ENCODE measurements around the gene ADARB1.
"Not testable (repeated sequence)": the region's sequence is repeated elsewhere in the genome, so short reads cannot be mapped to it uniquely, and the experiment has no call there.

Gene ADARB1, protein sequence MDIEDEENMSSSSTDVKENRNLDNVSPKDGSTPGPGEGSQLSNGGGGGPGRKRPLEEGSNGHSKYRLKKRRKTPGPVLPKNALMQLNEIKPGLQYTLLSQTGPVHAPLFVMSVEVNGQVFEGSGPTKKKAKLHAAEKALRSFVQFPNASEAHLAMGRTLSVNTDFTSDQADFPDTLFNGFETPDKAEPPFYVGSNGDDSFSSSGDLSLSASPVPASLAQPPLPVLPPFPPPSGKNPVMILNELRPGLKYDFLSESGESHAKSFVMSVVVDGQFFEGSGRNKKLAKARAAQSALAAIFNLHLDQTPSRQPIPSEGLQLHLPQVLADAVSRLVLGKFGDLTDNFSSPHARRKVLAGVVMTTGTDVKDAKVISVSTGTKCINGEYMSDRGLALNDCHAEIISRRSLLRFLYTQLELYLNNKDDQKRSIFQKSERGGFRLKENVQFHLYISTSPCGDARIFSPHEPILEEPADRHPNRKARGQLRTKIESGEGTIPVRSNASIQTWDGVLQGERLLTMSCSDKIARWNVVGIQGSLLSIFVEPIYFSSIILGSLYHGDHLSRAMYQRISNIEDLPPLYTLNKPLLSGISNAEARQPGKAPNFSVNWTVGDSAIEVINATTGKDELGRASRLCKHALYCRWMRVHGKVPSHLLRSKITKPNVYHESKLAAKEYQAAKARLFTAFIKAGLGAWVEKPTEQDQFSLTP

DNA sequence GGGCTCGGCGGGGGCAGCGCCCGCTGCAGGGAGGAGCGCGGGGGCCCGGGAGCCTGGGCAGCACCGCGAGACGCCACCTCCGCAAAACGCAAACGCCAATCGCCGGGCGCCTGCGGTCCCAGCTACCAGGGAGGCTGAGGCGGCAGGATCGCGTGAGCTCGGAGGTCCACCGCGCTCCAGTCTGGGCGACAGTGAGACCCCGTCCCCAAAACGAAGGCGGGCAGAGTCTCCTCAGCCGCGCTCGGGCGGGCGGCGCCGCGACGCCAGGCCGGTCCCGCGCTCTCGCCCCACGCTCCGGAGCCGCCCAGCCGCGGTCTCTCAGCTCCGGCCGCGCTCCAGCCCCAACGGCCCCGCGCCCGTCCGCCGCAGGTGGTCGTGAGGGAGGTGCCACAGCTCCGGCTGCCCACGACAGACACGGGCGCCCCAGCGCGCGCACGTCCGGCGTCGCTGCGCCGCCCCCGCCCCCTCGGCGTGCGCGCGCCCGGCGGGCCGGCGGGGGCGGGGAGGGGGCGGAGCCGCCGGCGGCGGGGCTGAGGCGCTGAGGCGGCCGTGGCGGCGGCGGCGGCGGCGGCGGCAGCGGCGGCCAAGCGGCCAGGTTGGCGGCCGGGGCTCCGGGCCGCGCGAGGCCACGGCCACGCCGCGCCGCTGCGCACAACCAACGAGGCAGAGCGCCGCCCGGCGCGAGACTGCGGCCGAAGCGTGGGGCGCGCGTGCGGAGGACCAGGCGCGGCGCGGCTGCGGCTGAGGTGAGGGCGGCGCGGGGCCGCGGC is at the start of gene ADARB1:
Gene ADARB1, plus strand, starts transcription at position 533 of the 770 bp plus-strand sequence. CDS start 97,077 bp downstream, outside the sequence.
- peak; percentile 35 to 48 for DNase-seq

DNA sequence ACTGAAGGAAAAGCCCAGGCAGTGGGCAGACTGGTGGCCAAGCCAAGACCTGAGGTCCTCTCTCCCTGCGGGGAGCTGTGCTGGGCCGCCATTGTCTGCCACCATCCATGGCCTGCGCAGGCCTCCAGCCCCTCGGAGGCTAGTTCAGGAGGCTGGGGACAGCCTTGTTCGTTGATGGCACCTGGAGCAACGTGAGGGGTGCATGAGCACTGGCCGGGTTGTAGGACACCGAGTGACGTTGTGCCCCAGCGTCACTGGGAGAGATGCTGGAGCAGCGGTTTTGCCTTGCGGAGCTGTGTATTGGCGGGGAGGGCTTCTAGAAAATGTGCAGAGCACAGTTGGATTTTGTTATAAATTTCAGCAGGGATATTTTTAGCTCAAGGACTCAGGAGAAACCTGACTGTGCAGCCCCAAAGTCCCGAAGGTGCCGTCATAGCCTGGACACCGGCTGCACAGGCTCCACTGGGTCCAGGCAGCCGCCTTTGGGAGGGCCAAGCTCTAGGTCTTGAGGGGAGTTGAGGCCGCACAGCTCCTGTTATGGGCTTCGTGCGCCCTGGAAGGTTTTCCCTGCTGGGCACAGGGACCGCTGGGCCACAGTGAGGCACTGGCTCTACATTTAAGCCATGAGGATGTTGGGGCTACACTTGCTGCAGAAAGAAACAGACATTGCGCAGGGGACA is 48.2 kb upstream of the ADARB1 start:
- DNase-seq, result no peak

- DNase-seq, result no peak
These were observed 47.6 kb upstream of the ADARB1 start for GRCh38 chr21:45026826-45027225.

GRCh38 chr21:45027241-45028196 is 46.9 kb upstream of the ADARB1 start:
- no peak for DNase-seq

GRCh38 chr21:45028645-45029044 is 45.7 kb upstream of the ADARB1 start:
- DNase-seq, result not testable (repeated sequence)

DNA sequence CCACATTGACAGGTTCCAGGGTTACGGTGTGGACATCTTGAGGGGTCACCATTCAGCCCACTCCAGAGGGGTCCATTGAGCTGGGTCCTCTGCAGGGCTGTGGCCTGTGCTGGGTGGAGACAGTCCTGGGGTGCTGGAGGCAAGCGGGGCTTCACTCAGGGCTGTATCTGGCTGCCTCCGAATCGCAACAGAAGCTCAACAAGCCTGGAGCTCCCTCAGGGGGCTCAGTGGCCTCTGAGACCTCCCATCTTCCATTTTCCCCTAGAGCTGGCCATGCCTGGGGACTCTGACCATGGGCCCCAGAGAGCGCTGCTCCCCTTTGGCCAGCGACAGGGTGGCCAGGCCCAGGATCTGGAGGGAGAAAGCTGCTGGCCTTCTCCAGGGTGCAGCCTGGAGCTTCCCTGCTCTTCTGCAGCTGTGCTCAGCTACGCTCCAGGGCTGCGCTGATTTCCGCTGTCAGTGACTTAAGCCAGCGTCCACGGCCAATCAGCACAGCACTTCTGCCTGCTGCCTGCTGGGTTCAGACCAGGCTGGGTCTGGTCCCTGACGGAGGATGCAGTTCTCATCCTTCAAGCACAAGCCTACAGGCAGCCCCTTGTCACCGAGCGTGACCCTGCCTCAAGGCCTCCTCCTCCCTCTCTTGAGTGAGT is 45.0 kb upstream of the ADARB1 start:
- DNase-seq, result no peak

GRCh38 chr21:45029948-45030681 is 44.3 kb upstream of the ADARB1 start:
- DNase-seq, result no peak

DNA sequence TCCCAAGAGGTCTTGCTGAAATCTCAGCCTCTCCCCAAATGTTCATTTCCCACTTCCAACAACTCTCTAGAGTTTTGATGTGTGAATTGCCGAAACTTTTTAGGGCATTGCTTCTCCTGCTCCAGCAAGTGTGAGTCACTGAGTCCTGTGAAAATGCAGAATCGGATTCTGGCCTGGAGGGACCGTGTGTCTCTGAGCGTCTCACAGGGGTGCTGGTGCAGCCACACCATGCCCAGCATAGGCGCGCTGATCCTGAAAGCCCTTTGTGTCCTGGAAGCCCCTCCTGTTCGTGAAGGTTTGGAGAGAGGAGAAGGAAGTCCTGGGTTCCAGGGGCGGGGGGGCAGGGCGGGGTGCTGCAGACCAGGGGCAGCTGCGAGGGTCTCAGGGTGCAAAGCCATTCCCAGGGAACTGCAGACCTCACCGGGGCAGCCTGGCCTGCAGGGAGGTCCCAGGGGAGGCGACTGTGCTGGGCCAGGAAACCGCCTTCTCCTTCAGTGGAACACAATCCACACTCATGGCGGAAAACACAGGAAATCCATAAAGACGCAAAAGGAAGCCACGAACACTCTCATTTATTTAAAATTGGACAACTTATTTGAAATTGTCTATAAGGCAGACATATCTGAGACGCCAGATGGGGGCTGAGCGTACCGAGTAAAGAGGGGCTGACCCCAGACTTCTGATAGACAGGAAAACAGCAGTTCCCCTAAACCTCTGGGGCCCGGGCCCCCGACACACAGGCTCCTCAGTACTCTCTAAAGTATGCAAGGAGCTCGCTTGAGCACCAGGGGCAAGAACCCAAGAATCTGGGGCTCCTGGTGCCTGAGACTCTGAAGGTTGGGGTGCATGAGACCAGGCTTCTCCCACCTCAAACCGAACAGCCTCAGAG is 43.5 kb upstream of the ADARB1 start:
- DNase-seq, result no peak

DNA sequence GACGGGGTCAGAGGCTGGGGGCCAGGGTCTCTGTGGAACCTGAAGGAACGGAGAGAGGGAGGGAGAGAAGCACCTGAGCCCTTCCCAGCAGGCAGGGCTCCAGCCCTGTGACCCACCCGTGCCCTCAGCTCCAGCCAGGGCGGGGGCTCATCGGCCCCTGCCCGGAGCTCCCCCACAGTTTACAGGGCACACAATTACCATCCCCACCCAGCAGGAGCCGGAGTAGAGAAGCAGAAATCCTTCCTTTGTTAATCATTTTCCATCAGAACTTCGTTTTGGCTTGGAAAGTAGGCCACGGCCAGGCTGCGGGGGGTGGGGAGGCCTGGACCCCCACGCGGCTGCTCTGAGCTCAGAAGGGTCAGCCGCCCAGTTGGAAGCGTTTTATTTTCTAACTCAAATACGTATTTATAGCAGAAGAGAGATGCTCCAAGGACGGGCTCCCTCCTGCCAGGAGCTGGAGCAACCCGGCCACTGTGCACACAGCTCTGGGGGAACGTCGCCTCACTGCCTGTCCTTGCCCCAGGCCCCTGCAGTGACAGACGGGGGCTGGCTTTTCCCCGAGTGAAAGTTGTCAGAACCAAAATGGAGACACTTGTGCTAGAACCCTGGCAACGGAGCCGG is 42.7 kb upstream of the ADARB1 start:
- DNase-seq, result no peak

GRCh38 chr21:45032332-45032731 is 42.0 kb upstream of the ADARB1 start:
- DNase-seq, result no peak

GRCh38 chr21:45032977-45033710 is 41.2 kb upstream of the ADARB1 start:
- no peak for DNase-seq

- no peak for DNase-seq
These were observed 40.4 kb upstream of the ADARB1 start for GRCh38 chr21:45033791-45034555.

DNA sequence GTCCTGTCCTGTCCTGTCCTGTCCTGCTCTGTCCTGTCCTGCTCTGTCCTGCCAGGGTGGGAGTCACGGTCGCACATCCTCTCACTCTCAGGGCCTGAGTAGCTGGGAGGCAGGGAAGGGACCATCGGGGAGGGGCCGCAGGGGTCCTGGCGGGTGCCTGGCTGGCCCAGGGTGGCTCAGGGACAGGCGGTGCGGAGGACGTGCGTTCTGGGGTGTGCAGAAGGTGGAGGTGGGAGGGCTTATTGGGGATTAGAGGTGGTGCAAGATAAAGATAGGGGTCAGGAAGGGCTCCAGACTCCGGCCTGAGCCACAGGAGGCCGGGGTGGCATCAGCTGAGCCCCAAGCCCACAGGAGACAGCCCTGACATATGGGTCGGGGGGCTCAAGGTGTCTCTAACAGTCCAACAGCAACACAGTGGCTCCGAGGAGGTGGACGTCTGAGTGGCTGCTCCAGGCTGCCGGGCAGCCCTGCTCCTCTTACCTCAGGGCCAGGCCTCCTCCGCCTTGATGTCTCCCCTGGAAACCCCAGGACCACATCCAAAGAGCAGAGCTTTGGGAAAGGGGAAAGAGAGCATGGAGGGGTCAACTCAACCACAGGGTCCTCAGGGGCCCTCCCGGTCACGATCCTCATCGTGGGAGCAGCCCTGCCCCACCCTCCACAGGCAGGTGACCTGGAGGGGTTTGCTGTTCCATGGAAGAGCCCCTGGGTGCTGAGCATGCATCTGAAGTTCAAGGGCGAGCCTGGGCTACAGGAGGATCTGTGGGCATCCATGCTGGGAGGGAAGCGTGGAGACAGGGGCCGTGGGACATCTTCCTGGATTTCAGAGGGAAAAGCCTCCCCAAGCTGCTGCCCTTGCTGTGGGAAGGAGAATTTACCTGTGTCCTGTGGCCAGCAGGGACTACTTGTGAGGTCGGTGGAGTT is 39.6 kb upstream of the ADARB1 start:
- no peak for DNase-seq

GRCh38 chr21:45035477-45035848 is 38.9 kb upstream of the ADARB1 start:
- no peak for DNase-seq

DNA sequence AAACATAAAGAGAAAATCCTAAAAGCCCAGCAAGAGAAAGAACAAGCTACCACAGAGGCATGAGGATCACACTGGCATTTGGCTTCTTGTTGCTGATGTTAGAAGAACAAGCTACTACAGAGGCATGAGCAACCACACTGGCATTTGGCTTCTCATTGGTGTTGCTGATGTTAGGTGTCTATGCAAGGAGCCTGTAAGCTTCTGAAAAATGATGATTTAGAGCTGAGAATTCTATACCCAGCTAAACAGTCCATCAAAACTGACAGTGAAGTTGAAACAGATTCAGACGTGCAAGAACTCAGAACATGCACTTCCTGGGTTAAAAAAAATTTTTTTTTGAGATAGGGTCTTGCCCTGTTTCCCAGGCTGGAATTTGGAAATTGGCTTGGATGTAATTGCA is 37.8 kb upstream of the ADARB1 start:
- no peak for DNase-seq

DNA sequence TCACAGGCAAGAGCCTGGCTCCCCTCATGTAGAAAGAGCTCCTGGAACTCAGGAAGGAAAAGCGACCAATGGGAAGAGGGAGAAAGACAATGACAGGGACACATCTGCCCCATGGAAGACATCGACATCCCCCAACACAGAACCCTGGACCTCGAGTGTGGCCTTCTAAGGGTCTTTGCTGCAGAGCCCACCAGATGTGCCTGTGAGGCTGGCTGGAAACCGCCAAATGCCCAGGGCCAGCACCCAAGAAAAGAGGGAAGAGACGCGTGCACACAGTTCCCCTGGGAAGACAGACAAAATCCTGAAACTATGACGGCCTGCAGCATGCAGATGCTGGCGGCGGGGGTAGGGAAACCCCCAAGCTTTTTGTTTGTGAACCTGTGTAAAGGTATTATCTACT is 36.4 kb upstream of the ADARB1 start:
- DNase-seq, result no peak

Measured in activated CD4-positive, alpha-beta T cell treated with anti-CD3 and anti-CD28 coated beads, Interleukin-2, amount 50 U/mL, for 4 hours (primary cell).